Peyer's patch (tissue), 4 donors: ENCODE data around the gene TOMM6.

Source experiments
- CTCF ChIP-seq, 6 experiments: fragments of 450-650 bp in 4 of 6; fragments of 200-600 bp in 2 of 6; sonication (generic) in 1 of 6; IDR thresholded peaks; one replicate each; pipeline ENCODE4 v1.5.1; 2017 to 2019; ENCODE audit warnings: antibody characterized with exemption in 6 of 6, mild to moderate bottlenecking in 3 of 6, moderate library complexity in 1 of 6
- POLR2A ChIP-seq, 2 donors: fragments of 450-650 bp; IDR thresholded peaks; one replicate each; pipeline ENCODE4 v1.5.1; 2017; ENCODE audit warnings: antibody characterized with exemption in 2 of 2, mild to moderate bottlenecking in 2 of 2, moderate library complexity in 2 of 2

- TF ChIP-seq CTCF (IDR thresholded peaks at IDR 0.05): no peak
- no peak for TF ChIP-seq POLR2A (IDR thresholded peaks at IDR 0.05)
Observed at GRCh38 chr6:41811095-41811494, 23.6 kb downstream of the TOMM6 start.
